Mesenchymal stem cell (in vitro differentiated cells and primary cell): ENCODE results near the gene TMEM120A.

Experiments used
- DNase-seq: peaks from one replicate; pipeline ENCODE4 v3.0.0-alpha.2; 2013
- H2AFZ ChIP-seq: one replicate; pipeline ENCODE4 v1.6.1; 2013; ENCODE audit warnings: low read depth, mild to moderate bottlenecking, control low read depth, inconsistent platforms, low read length, moderate library complexity
- H2AK5ac ChIP-seq: 2 replicates; pipeline ENCODE4 v1.6.1; 2013; ENCODE audit warnings: low read length, moderate library complexity, mild to moderate bottlenecking, inconsistent platforms; ENCODE audit not compliant: severe bottlenecking
- H2BK120ac ChIP-seq: one replicate; pipeline ENCODE4 v1.6.1; 2013; ENCODE audit warnings: low read depth, mild to moderate bottlenecking, inconsistent platforms, low read length, moderate library complexity
- H2BK12ac ChIP-seq, 2 experiments: one replicate each; pipeline ENCODE4 v1.6.1; 2013; ENCODE audit warnings: inconsistent platforms in 2 of 2, low read length in 2 of 2, mild to moderate bottlenecking in 2 of 2, moderate library complexity in 2 of 2, control low read depth in 1 of 2
- H2BK15ac ChIP-seq: one replicate; pipeline ENCODE4 v1.6.1; 2013; ENCODE audit warnings: mild to moderate bottlenecking, low read depth, inconsistent platforms; ENCODE audit not compliant: poor library complexity, severe bottlenecking
- H2BK5ac ChIP-seq: 2 replicates; pipeline ENCODE4 v1.6.1; 2013; ENCODE audit warnings: low read depth, mild to moderate bottlenecking, low read length, control low read depth, inconsistent platforms; ENCODE audit not compliant: poor library complexity, severe bottlenecking
- H3K14ac ChIP-seq, 2 experiments: one replicate each; pipeline ENCODE4 v1.6.1; 2013; ENCODE audit warnings: inconsistent platforms in 2 of 2, low read length in 2 of 2, control low read depth in 1 of 2, mild to moderate bottlenecking in 1 of 2, moderate library complexity in 1 of 2
- H3K18ac ChIP-seq, 2 experiments: one replicate each; pipeline ENCODE4 v1.6.1; 2013; ENCODE audit warnings: inconsistent platforms in 2 of 2, low read length in 2 of 2, control low read depth in 1 of 2, low read depth in 1 of 2, mild to moderate bottlenecking in 1 of 2
- H3K23ac ChIP-seq, 2 experiments: one replicate each; pipeline ENCODE4 v1.6.1; 2013; ENCODE audit warnings: inconsistent platforms in 2 of 2, low read length in 2 of 2, mild to moderate bottlenecking in 2 of 2, moderate library complexity in 2 of 2, control low read depth in 1 of 2
- H3K27ac ChIP-seq: 2 replicates; pipeline ENCODE4 v1.5.1; 2013; ENCODE audit warnings: mild to moderate bottlenecking, moderate library complexity, low read length, control low read depth, inconsistent platforms; ENCODE audit not compliant: poor library complexity, severe bottlenecking
- H3K27me3 ChIP-seq, 2 experiments: 2 replicates each; pipeline versions ENCODE4 v1.6.1 to v1.7.0; 2013; ENCODE audit warnings: low read length in 2 of 2, mild to moderate bottlenecking in 2 of 2, moderate library complexity in 2 of 2, control low read depth in 1 of 2, inconsistent platforms in 1 of 2; ENCODE audit not compliant: control insufficient read depth in 1 of 2, insufficient read depth in 1 of 2
- H3K36me3 ChIP-seq, 2 experiments: 2 replicates each; pipeline versions ENCODE4 v1.6.1 to v1.7.0; 2013; ENCODE audit warnings: low read length in 2 of 2, control low read depth in 1 of 2, inconsistent platforms in 1 of 2, low read depth in 1 of 2, mild to moderate bottlenecking in 1 of 2; ENCODE audit not compliant: insufficient read depth in 2 of 2, control insufficient read depth in 1 of 2
- H3K4ac ChIP-seq, 2 experiments: one replicate each; pipeline ENCODE4 v1.6.1; 2013; ENCODE audit warnings: inconsistent platforms in 2 of 2, low read length in 2 of 2, mild to moderate bottlenecking in 2 of 2, moderate library complexity in 2 of 2, control low read depth in 1 of 2, low read depth in 1 of 2
- H3K4me1 ChIP-seq: 2 replicates; pipeline ENCODE4 v1.6.1; 2013; ENCODE audit warnings: low read depth, low read length, control low read depth; ENCODE audit not compliant: control insufficient read depth, insufficient read depth
- H3K4me2 ChIP-seq: 2 replicates; pipeline ENCODE4 v1.6.1; 2013; ENCODE audit warnings: low read length, mild to moderate bottlenecking, inconsistent platforms; ENCODE audit not compliant: poor library complexity, severe bottlenecking
- H3K4me3 ChIP-seq, 2 experiments: 2 replicates each; pipeline versions ENCODE4 v1.5.1 to v1.7.0; 2013; ENCODE audit warnings: low read length in 2 of 2, mild to moderate bottlenecking in 2 of 2, control low read depth in 1 of 2, low read depth in 1 of 2; ENCODE audit not compliant: insufficient read depth in 1 of 2
- H3K79me1 ChIP-seq: replicated peaks from 2 replicates; pipeline ENCODE4 v1.6.1; 2013; ENCODE audit warnings: mild to moderate bottlenecking, control low read depth, low read length, inconsistent platforms; ENCODE audit not compliant: poor library complexity, severe bottlenecking
- H3K9ac ChIP-seq: 2 replicates; pipeline ENCODE4 v1.7.0; 2013; ENCODE audit warnings: mild to moderate bottlenecking, low read length, moderate library complexity
- H3K9me3 ChIP-seq: 2 replicates; pipeline ENCODE4 v1.7.0; 2013; ENCODE audit warnings: mild to moderate bottlenecking, low read length; ENCODE audit not compliant: control insufficient read depth
- H4K8ac ChIP-seq: one replicate; pipeline ENCODE4 v1.6.1; 2013; ENCODE audit warnings: inconsistent platforms, mild to moderate bottlenecking, low read length, moderate library complexity
- H4K91ac ChIP-seq: one replicate; pipeline ENCODE4 v1.6.1; 2013; ENCODE audit warnings: mild to moderate bottlenecking, low read length, inconsistent platforms
- WGBS: methylation state at CpG from one replicate; pipeline ENCODE4 v1.1.7; 2013; ENCODE audit warnings: mixed read lengths; 5-methylcytosine and 5-hydroxymethylcytosine counted together

The TMEM120A gene

GRCh38 chr7:75946207-75946855 lies 48.1 kb downstream of the TMEM120A start:
- Histone ChIP-seq H2AFZ (no peak overlapping the region), H3K36me3 (peaks cover 8 to 14% of the 10 kb centered on the region in 2 experiments), H3K4me3 (no peak overlapping the region), H2BK12ac (no peak overlapping the region), H2AK5ac (no peak overlapping the region), H3K79me1 (peaks cover 26% of the 10 kb centered on the region), H3K27ac (no peak overlapping the region), H3K27me3 (no peaks in the 10 kb centered on the region), H3K18ac (no peak overlapping the region), H4K8ac (peak overlapping the region; percentile 22), H3K14ac (no peak overlapping the region), H2BK15ac (no peak overlapping the region), H4K91ac (no peak overlapping the region), H2BK120ac (no peak overlapping the region), H3K9ac (no peak overlapping the region), H3K4me2 (no peak overlapping the region), H3K4ac (no peak overlapping the region), H2BK5ac (no peak overlapping the region), H3K9me3 (no peaks in the 10 kb centered on the region), H3K23ac (no peak overlapping the region), H3K4me1 (peaks cover 4% of the 10 kb centered on the region)
- 87% methylated on average over 8 of the region's 8 CpGs for WGBS
- DNase-seq = no peak

- Histone ChIP-seq H3K27ac (no peak overlapping the region), H4K91ac (no peak overlapping the region), H3K18ac (peak overlapping the region; percentile 56 to 64), H2BK120ac (no peak overlapping the region), H3K14ac (no peak overlapping the region), H2BK15ac (no peak overlapping the region), H4K8ac (peak overlapping the region; percentile 19), H3K9me3 (no peaks in the 10 kb centered on the region), H3K23ac (no peak overlapping the region), H2AFZ (no peak overlapping the region), H3K4ac (peak overlapping the region in 1 of 2 experiments; percentile 63), H3K4me1 (peaks cover 4% of the 10 kb centered on the region), H3K27me3 (no peaks in the 10 kb centered on the region), H3K79me1 (peaks cover 31% of the 10 kb centered on the region), H3K9ac (no peak overlapping the region), H2BK5ac (no peak overlapping the region), H3K36me3 (peaks cover 8 to 21% of the 10 kb centered on the region in 2 experiments), H2BK12ac (peak overlapping the region; percentile 3 to 61), H3K4me2 (no peak overlapping the region), H2AK5ac (no peak overlapping the region), H3K4me3 (peak overlapping the region in 1 of 2 experiments; percentile 3)
- WGBS = 81% methylated on average over 6 of the region's 8 CpGs
- peak; percentile 59 for DNase-seq
Measured at GRCh38 chr7:75945297-75946168, 48.9 kb downstream of the TMEM120A start.

GRCh38 chr7:75944507-75944906 lies 49.9 kb downstream of the TMEM120A start:
- 100% methylated on average over 1 of the region's 1 CpG for WGBS
- Histone ChIP-seq H2BK15ac (no peak overlapping the region), H3K4me1 (peaks cover 4% of the 10 kb centered on the region), H3K9me3 (no peaks in the 10 kb centered on the region), H2BK120ac (no peak overlapping the region), H3K14ac (no peak overlapping the region), H3K36me3 (peaks cover 8 to 21% of the 10 kb centered on the region in 2 experiments), H3K9ac (no peak overlapping the region), H3K27me3 (no peaks in the 10 kb centered on the region), H2BK5ac (no peak overlapping the region), H3K4ac (no peak overlapping the region), H4K8ac (no peak overlapping the region), H3K18ac (no peak overlapping the region), H2AK5ac (no peak overlapping the region), H2AFZ (no peak overlapping the region), H3K79me1 (peaks cover 30% of the 10 kb centered on the region), H4K91ac (no peak overlapping the region), H3K4me2 (no peak overlapping the region), H3K27ac (no peak overlapping the region), H3K23ac (no peak overlapping the region), H2BK12ac (no peak overlapping the region), H3K4me3 (no peak overlapping the region)
- no peak for DNase-seq

- Histone ChIP-seq H4K91ac (no peak overlapping the region), H2AFZ (no peak overlapping the region), H3K36me3 (peaks cover 8 to 25% of the 10 kb centered on the region in 2 experiments), H3K79me1 (peaks cover 33% of the 10 kb centered on the region), H2BK12ac (no peak overlapping the region), H3K14ac (no peak overlapping the region), H3K4me3 (no peak overlapping the region), H3K9me3 (no peaks in the 10 kb centered on the region), H3K18ac (no peak overlapping the region), H4K8ac (no peak overlapping the region), H2BK120ac (no peak overlapping the region), H3K4me1 (peaks cover 7% of the 10 kb centered on the region), H2BK15ac (no peak overlapping the region), H3K27me3 (no peaks in the 10 kb centered on the region), H3K9ac (no peak overlapping the region), H2AK5ac (no peak overlapping the region), H3K4ac (no peak overlapping the region), H3K23ac (no peak overlapping the region), H2BK5ac (no peak overlapping the region), H3K27ac (no peak overlapping the region), H3K4me2 (no peak overlapping the region)
- 62% methylated on average over 3 of the region's 6 CpGs for WGBS
- DNase-seq = no peak
Measured at GRCh38 chr7:75943864-75944263, 50.5 kb downstream of the TMEM120A start.
